ENCODE measurements around the gene SLC11A1. TPM values are rescaled to one million over a fixed set of nuclear protein-coding genes. Genes with fewer than 3 reads are reported as not detected.

The SLC11A1 gene
- total and polyA plus RNA-seq, 2 donors (not counting 1 experiment from before 2014, with no cell fraction given) = 6.5 to 65.3 TPM

GRCh38 chr2:218394298-218395089, 12.4 kb downstream of the SLC11A1 start:
- peak overlapping the region; percentile 77 for H3K27ac Mint-ChIP-seq
- TF ChIP-seq EZH2 (IDR thresholded peaks at IDR 0.05; ENCODE audit: borderline replicate concordance, insufficient read depth, low read depth, low read length, poor library complexity, severe bottlenecking) (no peak), CTCF (IDR thresholded peaks at IDR 0.05) (no peak)

More at GRCh38 chr2:218394298-218395089, 12.4 kb downstream of the SLC11A1 start:
- peaks cover 34 to 58% of the 10 kb centered on the region in 2 donors for H3K4me1 ChIP-seq (ENCODE audit: control insufficient read depth in 2 of 2, insufficient read depth in 2 of 2, low read length in 2 of 2)
- peaks cover 49% of the 10 kb centered on the region for H3K4me1 Mint-ChIP-seq
- WGBS (ENCODE audit: insufficient coverage) = 87% methylated on average over 9 of the region's 13 CpGs
- intact Hi-C loops (cut with micrococcal nuclease) = loop anchor here (2.0 to 5.0 kb wide), 4 partner anchors 37 to 993 kb away; partner anchors contain the start of genes CATIP, DNPEP and WNT10A
- peak; percentile 36 for DNase-seq
- H3K9me3 Mint-ChIP-seq (ENCODE audit: insufficient read depth) = no peaks in the 10 kb centered on the region
- no peaks in the 10 kb centered on the region for H4K20me1 ChIP-seq (ENCODE audit: control insufficient read depth, insufficient read depth, low read length, poor library complexity, severe bottlenecking)
- no peak overlapping the region for H3K4me2 ChIP-seq (replicated peaks; ENCODE audit: low read depth, low read length, poor library complexity, severe bottlenecking)
- CTCF ChIA-PET = interaction anchor here (0.8 to 6.8 kb wide), 12 partner anchors 9 to 264 kb away, joined by 3 to 77 read pairs (median 8); partner anchors contain the start of genes AAMP, BCS1L, CATIP and PNKD
- no peaks in the 10 kb centered on the region for H3K79me2 ChIP-seq (ENCODE audit: control insufficient read depth, insufficient read depth, low read length)
- no peaks in the 10 kb centered on the region for H3K27me3 ChIP-seq (replicated peaks in 1 of 4; ENCODE audit: control extremely low read depth in 1 of 4, control insufficient read depth in 3 of 4, insufficient read depth in 4 of 4, low read length in 3 of 4)
- H2AFZ ChIP-seq (ENCODE audit: insufficient read depth, low read depth, low read length, poor library complexity, severe bottlenecking) = no peak overlapping the region
- POLR2A ChIA-PET = interaction anchor here (0.6 kb wide), 4 partner anchors 73 to 289 kb away, joined by 3 to 5 read pairs (median 4); no protein-coding TSS in a partner anchor
- H3K36me3 ChIP-seq (replicated peaks in 1 of 2; ENCODE audit: control extremely low read depth in 1 of 2, control insufficient read depth in 1 of 2, extremely low read depth in 1 of 2, insufficient read depth in 2 of 2, low read length in 1 of 2) = no peaks in the 10 kb centered on the region
- ATAC-seq (ENCODE audit: low read depth) = no peak
- no peak overlapping the region for H3K4me3 ChIP-seq (ENCODE audit: control extremely low read depth in 1 of 5, extremely low read depth in 1 of 5, insufficient read depth in 1 of 5, low read depth in 2 of 5, low read length in 4 of 5)
- no peak overlapping the region for H3K27ac ChIP-seq (ENCODE audit: low read length in 2 of 2)
- H3K27me3 Mint-ChIP-seq = no peaks in the 10 kb centered on the region
- H3K9me3 ChIP-seq (ENCODE audit: control extremely low read depth in 1 of 3, control insufficient read depth in 2 of 3, insufficient read depth in 1 of 3, low read length in 2 of 3) = peaks cover 0 to 19% (median 0%) of the 10 kb centered on the region in 3 donors
- no peak overlapping the region for H3K9ac ChIP-seq (ENCODE audit: low read length)
- peak overlapping the region; percentile 45 for H3K4me3 Mint-ChIP-seq

All from B cell (primary cell).